GM23338 (cell line): ENCODE measurements around the gene MRPS31.
"Not testable (repeated sequence)": the region's sequence is repeated elsewhere in the genome, so short reads cannot be mapped to it uniquely, and the experiment has no call there.

ENCODE experiments used
- CREB1 ChIP-seq: fragments of 250-450 bp; sonication (Bioruptor Pico); IDR thresholded peaks from 2 replicates; pipeline ENCODE4 v1.5.0; 2020; ENCODE audit warnings: low read depth, mild to moderate bottlenecking, moderate library complexity
- CTCF ChIP-seq, 2 experiments: fragments of 200-600 bp in 1 of 2; sonication (generic) in 1 of 2; conservative IDR thresholded peaks; 2 replicates each; pipeline versions ENCODE4 v1.5.1 to v1.6.1; 2016 to 2017; ENCODE audit warnings: antibody characterized with exemption in 2 of 2, low read depth in 2 of 2, mild to moderate bottlenecking in 2 of 2, moderate library complexity in 1 of 2
- ETS1 ChIP-seq: IDR thresholded peaks from 2 replicates; pipeline ENCODE4 v1.6.1; 2016; ENCODE audit warnings: antibody characterized with exemption
- EZH2 ChIP-seq: fragments of 200-600 bp; sonication (generic); IDR thresholded peaks from one replicate; pipeline ENCODE4 v1.8.0; 2017; ENCODE audit warnings: antibody characterized with exemption, mild to moderate bottlenecking, low read depth; ENCODE audit not compliant: unreplicated experiment
- EZH2phosphoT487 ChIP-seq: fragments of 200-600 bp; sonication (generic); IDR thresholded peaks from one replicate; pipeline ENCODE4 v1.8.1; 2018; ENCODE audit warnings: antibody characterized with exemption; ENCODE audit not compliant: unreplicated experiment
- JUNB ChIP-seq: IDR thresholded peaks from one replicate; pipeline ENCODE4 v1.6.1; 2016; ENCODE audit warnings: antibody characterized with exemption; ENCODE audit not compliant: unreplicated experiment
- NANOG ChIP-seq: IDR thresholded peaks from 2 replicates; pipeline ENCODE4 v1.6.1; 2016; ENCODE audit warnings: antibody characterized with exemption, borderline replicate concordance
- POLR2AphosphoS5 ChIP-seq: IDR thresholded peaks from 2 replicates; pipeline ENCODE4 v1.6.1; 2016; ENCODE audit warnings: antibody characterized with exemption, low read depth
- STAT1 ChIP-seq: IDR thresholded peaks from one replicate; pipeline ENCODE4 v1.6.1; 2016; ENCODE audit warnings: antibody characterized with exemption; ENCODE audit not compliant: unreplicated experiment
- ZNF114 ChIP-seq: fragments of 250-450 bp; sonication (Bioruptor Pico); IDR thresholded peaks from 2 replicates; pipeline ENCODE4 v1.5.0; 2020; ENCODE audit warnings: mild to moderate bottlenecking, moderate library complexity
- ZNF331 ChIP-seq: fragments of 250-450 bp; sonication (Bioruptor Pico); IDR thresholded peaks from 2 replicates; pipeline ENCODE4 v1.5.0; 2020; ENCODE audit warnings: low read depth, mild to moderate bottlenecking, moderate library complexity
- ZNF462 ChIP-seq: fragments of 250-450 bp; sonication (Bioruptor Pico); IDR thresholded peaks from 2 replicates; pipeline ENCODE4 v1.5.0; 2020; ENCODE audit warnings: mild to moderate bottlenecking, moderate library complexity
- TF ChIP-seq, protein P1 (sequence below): IDR thresholded peaks from one replicate; pipeline ENCODE4 v1.6.1; 2018; ENCODE audit warnings: antibody characterized with exemption; ENCODE audit not compliant: unreplicated experiment

DNA sequence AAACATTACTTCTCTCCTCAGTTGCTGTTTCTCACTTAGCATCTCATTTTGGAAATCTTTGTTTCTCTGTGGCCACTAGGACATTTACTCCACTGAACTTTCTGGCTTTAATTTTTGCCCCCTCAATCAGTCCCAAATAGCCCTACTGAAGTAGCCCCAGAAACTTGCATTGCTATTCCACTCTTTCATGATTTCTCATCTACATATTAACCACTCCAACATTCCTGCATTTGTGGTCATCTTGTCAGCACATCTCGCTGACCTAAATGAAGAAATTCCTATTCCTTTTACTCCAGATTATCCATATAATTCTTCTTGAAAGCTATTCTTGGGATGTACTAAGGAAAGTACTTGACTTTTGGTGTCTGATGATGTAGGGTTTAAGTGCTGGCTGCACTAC is 56.6 kb downstream of the MRPS31 start:
- not testable (repeated sequence) for TF ChIP-seq CTCF (conservative IDR thresholded peaks at IDR 0.05; ENCODE audit: low read depth in 2 of 2); JUNB; EZH2; EZH2phosphoT487; POLR2AphosphoS5; ZNF331 (CRISPR knock-in tag); CREB1 (CRISPR knock-in tag); ZNF114 (CRISPR knock-in tag); ZNF462 (CRISPR knock-in tag); STAT1; ETS1; NANOG
- TF ChIP-seq, protein P1, sequence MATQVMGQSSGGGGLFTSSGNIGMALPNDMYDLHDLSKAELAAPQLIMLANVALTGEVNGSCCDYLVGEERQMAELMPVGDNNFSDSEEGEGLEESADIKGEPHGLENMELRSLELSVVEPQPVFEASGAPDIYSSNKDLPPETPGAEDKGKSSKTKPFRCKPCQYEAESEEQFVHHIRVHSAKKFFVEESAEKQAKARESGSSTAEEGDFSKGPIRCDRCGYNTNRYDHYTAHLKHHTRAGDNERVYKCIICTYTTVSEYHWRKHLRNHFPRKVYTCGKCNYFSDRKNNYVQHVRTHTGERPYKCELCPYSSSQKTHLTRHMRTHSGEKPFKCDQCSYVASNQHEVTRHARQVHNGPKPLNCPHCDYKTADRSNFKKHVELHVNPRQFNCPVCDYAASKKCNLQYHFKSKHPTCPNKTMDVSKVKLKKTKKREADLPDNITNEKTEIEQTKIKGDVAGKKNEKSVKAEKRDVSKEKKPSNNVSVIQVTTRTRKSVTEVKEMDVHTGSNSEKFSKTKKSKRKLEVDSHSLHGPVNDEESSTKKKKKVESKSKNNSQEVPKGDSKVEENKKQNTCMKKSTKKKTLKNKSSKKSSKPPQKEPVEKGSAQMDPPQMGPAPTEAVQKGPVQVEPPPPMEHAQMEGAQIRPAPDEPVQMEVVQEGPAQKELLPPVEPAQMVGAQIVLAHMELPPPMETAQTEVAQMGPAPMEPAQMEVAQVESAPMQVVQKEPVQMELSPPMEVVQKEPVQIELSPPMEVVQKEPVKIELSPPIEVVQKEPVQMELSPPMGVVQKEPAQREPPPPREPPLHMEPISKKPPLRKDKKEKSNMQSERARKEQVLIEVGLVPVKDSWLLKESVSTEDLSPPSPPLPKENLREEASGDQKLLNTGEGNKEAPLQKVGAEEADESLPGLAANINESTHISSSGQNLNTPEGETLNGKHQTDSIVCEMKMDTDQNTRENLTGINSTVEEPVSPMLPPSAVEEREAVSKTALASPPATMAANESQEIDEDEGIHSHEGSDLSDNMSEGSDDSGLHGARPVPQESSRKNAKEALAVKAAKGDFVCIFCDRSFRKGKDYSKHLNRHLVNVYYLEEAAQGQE = not testable (repeated sequence)
